H1 (cell line): ENCODE measurements around the gene MYRF. TPM values are rescaled to one million over a fixed set of nuclear protein-coding genes. Genes with fewer than 3 reads are reported as not detected.

ENCODE experiments used
- ASH2L ChIP-seq: fragments of 200-600, 300-600 bp; sonication (generic); IDR thresholded peaks from one replicate; pipeline ENCODE4 v1.7.1; 2017; ENCODE audit warnings: low read length
- ATF2 ChIP-seq: IDR thresholded peaks from 2 replicates; pipeline ENCODE4 v1.6.1; 2012; ENCODE audit warnings: low read length, inconsistent platforms
- CHD2 ChIP-seq: IDR thresholded peaks from 2 replicates; pipeline ENCODE4 v1.6.1; 2012; ENCODE audit warnings: low read length, improper control_type of control experiment
- GABPA ChIP-seq: IDR thresholded peaks from 2 replicates; pipeline ENCODE4 v1.6.1; 2011; ENCODE audit warnings: mild to moderate bottlenecking, low read length, moderate library complexity, borderline replicate concordance; ENCODE audit not compliant: insufficient read depth
- KDM4A ChIP-seq: IDR thresholded peaks from one replicate; pipeline ENCODE4 v1.7.1; 2012; ENCODE audit warnings: low read depth, mild to moderate bottlenecking, moderate library complexity, low read length, inconsistent platforms; ENCODE audit not compliant: severe bottlenecking
- NRF1 ChIP-seq: IDR thresholded peaks from 2 replicates; pipeline ENCODE4 v1.6.1; 2011; ENCODE audit warnings: mild to moderate bottlenecking, low read depth, low read length, improper control_type of control experiment
- POLR2A ChIP-seq, 2 experiments: IDR thresholded peaks; 1 replicate in 1 of 2; 2 replicates in 1 of 2; pipeline ENCODE4 v1.6.1; 2011; ENCODE audit warnings: low read depth in 2 of 2, low read length in 2 of 2, mild to moderate bottlenecking in 2 of 2; ENCODE audit errors: control extremely low read depth in 1 of 2
- POLR2AphosphoS5 ChIP-seq: IDR thresholded peaks from 2 replicates; pipeline ENCODE4 v1.6.1; 2011; ENCODE audit warnings: low read depth, low read length
- SIN3A ChIP-seq, 2 experiments: IDR thresholded peaks in 1 of 2; conservative IDR thresholded peaks in 1 of 2; 2 replicates each; pipeline ENCODE4 v1.6.1; 2011 to 2012; ENCODE audit warnings: low read length in 2 of 2, improper control_type of control experiment in 1 of 2, low read depth in 1 of 2, mild to moderate bottlenecking in 1 of 2
- SIX5 ChIP-seq: IDR thresholded peaks from 2 replicates; pipeline ENCODE4 v1.6.1; 2011; ENCODE audit warnings: mild to moderate bottlenecking, low read depth, low read length
- SRF ChIP-seq: IDR thresholded peaks from 2 replicates; pipeline ENCODE4 v1.6.1; 2011; ENCODE audit warnings: mild to moderate bottlenecking, low read depth, low read length, moderate library complexity
- TAF1 ChIP-seq: IDR thresholded peaks from 2 replicates; pipeline ENCODE4 v1.6.1; 2011; ENCODE audit warnings: mild to moderate bottlenecking, low read depth, low read length
- YY1 ChIP-seq: IDR thresholded peaks from 2 replicates; pipeline ENCODE4 v1.6.1; 2011; ENCODE audit warnings: low read depth, mild to moderate bottlenecking, low read length
- polyA plus RNA-seq, 7 experiments: library from polyadenylated mRNA; depleted of rRNA in 3 of 7; stranded (reverse) in 5 of 7; unstranded in 2 of 7; fragments of >200 nt in 5 of 7; fragments of 200-250 nt in 2 of 7; gene quantifications; 1 replicate in 5 of 7; 2 replicates in 1 of 7; 4 replicates in 1 of 7; pipeline versions ENCODE4 v1.2.1 to v1.2.3, GENCODE V29; 2011 to 2013; ENCODE audit warnings: missing spikeins in 2 of 7, mixed read lengths in 2 of 7
- total RNA-seq: library from RNA; stranded (reverse); fragmentation: NEBNext Ultra II Directional; extraction: Animal tissue kit (Norgen Biotek cat#: 25700); gene quantifications from 2 replicates; pipeline ENCODE4 v1.2.1, GENCODE V29; 2021

The MYRF gene
- total and polyA plus RNA-seq, 2 of the 8 experiments (the other 6 are each of a cell fraction or from before 2014, with no cell fraction given) = 6.0 to 6.1 TPM

- TF ChIP-seq YY1 (peak; percentile 87), POLR2AphosphoS5 (peak; percentile 20; the same call in 1 of the 2 replicates), SRF (no peak), ATF2 (peak; percentile 62; the same call in 1 of the 2 replicates), SIN3A (conservative IDR thresholded peaks at IDR 0.05 in 1 of 2, IDR thresholded peaks at IDR 0.05 in 1 of 2; ENCODE audit: low read depth in 1 of 2, low read length in 2 of 2) (no peak), SIX5 (no peak), GABPA (no peak), NRF1 (no peak), ASH2L (no peak), TAF1 (no peak), KDM4A (no peak), POLR2A (IDR thresholded peaks at IDR 0.05; ENCODE audit: control extremely low read depth in 1 of 2, low read depth in 2 of 2, low read length in 2 of 2) (peak; percentile 30 to 62; a peak in 2 of 3 replicates), CHD2 (no peak)
These were observed 45.0 kb downstream of the MYRF start (continued) for GRCh38 chr11:61797263-61797944.
